NOMO-1 (cell line): ENCODE data around the gene CCDC177.
"Not testable (repeated sequence)": the region's sequence is repeated elsewhere in the genome, so short reads cannot be mapped to it uniquely, and the experiment has no call there.

ENCODE experiments used
- DNase-seq, 2 experiments: peaks; one replicate each; lab custom pipeline; 2025; ENCODE audit not compliant: unreplicated experiment in 2 of 2; lab: John Stamatoyannopoulos, UW

Gene CCDC177

DNA sequence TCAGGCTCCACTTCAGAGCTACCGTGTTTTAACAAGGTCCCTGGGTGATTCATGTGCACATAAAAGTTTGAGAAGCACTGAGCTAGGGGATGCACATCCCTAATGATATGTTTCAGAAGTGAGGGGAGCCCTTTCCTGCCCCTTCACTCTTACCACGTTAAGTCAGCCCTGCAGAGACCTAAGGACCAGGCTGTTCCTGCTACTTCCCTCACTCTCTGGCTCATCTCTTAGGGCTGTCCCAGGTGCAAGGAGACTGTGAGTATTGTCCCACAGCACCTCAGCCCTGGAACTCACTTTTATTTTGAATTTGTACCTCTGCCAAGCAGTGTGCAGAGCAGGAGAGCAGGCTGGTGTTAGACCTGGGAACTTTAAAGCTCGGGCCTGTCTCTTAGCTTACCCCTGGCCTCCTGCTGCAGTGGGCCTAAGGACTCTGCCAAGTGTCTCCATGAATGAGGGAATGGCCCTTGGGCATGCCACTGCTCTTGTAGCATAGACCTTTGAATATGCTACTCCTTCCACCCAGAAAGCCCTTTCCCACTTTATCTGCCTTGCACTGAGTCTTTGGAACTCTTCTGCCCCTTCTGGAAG is 25.7 kb upstream of the CCDC177 start:
- no peak for DNase-seq

DNA sequence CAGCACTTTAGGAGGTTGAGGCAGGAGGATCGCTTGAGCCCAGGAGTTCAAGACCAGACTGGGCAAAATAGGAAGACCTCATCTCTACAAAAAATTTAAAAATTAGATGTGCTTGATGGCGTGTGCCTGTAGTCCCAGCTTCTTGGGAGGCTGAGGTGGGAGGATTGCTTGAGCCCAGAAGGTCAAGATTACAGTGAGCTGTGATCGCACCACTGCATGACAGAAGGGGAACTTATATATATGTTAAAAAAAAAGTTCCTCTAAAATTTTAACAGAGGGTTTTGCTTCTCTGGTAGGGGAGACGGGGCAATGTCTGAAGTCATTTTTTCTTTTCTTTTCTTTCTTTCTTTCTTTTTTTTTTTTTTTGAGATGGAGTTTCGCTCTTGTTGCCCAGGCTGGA is 24.8 kb upstream of the CCDC177 start:
- not testable (repeated sequence) for DNase-seq

DNA sequence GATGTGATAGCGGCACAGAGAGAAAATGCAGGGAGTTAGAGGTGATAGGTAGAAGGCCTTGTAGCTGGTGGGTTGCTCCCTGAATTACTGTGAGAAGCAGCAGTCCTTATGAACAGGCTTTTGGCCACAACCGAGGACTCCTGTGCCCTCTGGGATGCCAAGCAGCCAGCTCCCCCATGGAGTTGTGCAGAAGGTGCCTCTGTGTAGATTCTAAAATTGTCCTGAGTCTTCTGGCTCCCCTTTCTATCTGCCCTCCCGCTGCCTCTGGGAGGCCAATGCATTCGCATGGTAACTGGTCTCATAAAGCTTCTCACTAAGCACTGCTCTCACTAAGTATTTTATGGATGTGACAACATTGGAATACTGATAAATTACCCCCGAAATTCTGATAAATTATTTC is 20.7 kb upstream of the CCDC177 start:
- no peak for DNase-seq

DNA sequence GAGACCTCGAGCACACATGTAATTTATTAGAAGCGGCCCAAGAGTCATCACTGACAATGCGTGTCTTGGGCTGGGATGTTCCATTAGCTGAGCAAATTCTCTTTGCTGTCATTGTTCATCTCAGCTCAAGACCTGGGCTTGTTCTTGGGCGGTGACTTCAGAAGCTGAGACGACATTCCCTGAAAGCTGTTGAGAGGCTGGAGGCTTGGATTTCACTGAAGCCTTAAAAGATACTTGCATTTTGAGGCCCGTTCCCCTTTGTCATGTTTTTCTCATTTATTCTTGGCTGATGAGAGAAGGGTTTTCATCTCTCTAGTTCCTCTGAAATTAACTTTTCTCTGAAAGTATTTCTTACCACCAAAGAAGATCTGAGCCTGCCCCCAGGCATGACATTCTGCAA is 20.2 kb upstream of the CCDC177 start:
- DNase-seq: no peak

DNA sequence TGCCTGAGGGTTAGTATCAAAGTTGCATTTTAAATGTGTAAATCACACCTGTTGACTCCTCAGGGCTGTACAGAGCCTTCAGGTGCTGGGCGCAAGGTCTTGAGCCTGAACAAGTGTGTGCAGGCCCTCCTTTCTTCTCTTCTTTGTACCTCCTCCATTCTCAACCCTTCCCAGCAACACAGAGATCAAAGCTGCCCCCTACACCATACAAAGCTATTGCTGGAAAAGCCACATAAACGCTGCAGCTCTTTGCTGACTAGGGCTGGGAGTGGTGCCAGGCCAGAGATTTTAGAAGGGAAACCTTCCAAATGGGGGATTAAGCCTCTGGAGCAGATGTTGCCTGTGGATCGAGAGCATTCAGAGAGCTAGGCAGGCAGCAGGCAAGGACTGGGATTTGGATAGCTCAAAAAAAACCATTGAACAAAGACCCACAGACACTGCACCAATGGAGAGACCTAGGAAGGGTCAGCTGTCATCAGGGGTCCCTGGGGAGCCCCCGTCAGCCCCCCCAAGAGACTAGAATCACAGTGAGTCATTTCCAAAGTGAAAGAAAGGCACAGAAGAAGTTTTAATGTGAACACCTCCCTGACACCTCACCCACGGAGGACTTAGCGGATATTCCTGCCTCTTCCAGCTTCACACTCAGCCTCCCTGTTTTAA is 18.5 kb upstream of the CCDC177 start:
- no peak for DNase-seq

DNA sequence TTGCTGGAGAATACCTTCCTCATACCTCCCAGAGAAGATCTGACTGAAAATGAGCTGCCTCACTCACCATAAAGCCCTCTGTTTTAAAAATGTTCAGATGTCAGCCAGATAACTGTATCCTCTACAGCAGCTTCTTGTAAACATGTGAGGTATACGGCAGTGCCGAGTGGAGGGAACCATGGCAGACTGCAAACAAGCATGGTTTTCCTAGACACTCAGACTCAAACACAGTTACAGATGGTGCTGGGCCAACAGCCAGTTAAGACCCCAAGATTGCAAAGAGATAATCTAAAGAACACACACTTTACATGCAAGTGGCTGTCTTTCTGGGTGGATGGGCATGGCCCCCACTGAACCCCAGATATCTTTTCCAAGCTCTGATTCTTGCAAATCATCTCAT is 16.6 kb upstream of the CCDC177 start:
- no peak for DNase-seq

DNA sequence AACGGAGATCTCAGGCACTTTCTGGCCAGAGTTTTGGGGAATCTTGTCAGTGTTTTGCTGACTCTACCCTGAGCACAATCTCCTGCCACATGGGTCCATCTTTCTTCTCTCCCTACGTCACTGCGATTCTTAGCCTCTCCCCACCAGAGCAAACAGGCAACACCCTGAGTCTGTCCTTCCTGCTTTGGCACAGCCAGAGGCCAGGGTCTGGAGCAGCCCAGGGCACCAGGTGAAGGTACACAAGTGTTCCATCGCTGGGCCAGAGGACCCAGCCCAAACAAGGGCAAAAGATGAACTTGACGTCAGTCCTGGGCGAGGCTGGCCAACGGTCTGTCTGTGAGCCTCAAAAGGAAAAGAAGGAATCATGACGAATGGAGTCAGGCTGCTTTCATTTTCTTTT is 12.7 kb upstream of the CCDC177 start:
- DNase-seq: no peak

DNA sequence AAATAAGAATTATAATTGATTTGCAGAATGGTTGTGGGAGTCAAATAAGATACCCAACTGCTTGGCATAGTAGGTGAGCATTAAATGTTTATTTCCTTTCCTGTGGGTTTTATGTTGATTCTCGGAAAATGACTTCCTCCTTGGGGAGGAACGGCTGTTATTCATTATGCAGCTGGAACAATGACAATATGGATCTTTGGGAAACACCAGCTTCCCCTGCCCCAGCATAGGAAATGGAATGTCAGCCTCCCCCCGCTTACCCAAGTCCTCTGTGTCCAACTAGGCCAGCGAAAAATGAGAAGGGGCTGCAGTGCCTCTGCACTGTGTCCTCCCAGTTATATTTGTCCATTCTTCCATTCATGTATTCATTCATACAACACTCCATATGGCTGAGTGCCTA is 11.7 kb upstream of the CCDC177 start:
- DNase-seq: no peak

DNA sequence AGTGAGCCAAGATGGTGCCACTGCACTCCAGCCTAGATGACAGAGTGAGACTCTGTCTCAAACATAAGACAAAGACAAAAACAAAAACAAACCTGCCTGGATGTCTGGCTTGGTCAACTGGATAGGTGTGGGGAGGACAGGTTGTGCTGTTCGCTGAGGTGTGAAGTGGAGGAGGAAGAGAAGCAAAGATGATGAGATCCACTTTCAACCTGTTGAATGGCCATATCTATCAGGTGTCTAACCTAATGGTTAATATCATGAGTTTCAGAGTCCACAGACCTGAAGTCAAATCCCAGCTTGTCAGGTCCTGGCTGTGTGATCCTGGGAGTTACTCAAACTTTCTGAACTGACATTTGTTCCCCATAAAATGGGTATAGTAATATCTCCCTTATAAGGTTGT is 9.7 kb upstream of the CCDC177 start:
- DNase-seq: no peak

DNA sequence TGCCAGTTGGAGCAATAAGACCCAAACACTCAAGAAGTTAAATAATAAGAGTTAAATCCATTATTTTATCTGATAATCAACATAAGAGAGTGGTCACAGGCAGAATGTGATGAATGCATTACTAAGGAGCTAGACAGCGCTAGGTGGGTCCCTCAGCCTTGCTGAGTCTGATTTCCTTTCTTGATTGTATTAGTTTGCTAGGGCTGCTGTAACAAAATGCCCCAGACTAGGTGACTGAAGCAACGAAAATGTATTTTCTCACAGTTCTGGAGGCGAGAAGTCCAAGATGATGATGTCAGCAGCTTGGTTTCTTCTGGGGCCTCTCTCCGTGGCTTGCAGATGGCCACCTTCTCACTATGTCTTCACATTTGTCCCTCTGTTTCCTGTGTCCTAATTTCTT is 8.2 kb upstream of the CCDC177 start:
- no peak for DNase-seq

DNA sequence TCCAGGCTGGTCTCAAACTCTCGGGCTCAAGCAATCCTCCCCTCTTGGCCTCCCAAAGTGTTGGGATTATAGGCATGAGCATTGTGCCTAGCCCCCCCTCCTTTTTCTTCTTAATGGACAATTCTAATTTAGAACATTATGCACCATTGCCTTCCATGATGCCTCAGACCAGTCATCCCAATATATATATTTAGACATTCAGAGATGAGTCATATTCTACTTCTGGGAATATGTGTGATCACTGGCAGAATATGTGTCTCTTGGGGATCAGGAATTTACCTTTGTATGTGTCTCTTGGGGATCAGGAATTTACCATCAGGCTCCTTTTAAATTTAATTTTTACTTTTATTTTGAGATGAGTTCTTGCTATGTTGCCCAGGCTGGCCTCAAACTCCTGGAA is 7.5 kb upstream of the CCDC177 start:
- no peak for DNase-seq

DNA sequence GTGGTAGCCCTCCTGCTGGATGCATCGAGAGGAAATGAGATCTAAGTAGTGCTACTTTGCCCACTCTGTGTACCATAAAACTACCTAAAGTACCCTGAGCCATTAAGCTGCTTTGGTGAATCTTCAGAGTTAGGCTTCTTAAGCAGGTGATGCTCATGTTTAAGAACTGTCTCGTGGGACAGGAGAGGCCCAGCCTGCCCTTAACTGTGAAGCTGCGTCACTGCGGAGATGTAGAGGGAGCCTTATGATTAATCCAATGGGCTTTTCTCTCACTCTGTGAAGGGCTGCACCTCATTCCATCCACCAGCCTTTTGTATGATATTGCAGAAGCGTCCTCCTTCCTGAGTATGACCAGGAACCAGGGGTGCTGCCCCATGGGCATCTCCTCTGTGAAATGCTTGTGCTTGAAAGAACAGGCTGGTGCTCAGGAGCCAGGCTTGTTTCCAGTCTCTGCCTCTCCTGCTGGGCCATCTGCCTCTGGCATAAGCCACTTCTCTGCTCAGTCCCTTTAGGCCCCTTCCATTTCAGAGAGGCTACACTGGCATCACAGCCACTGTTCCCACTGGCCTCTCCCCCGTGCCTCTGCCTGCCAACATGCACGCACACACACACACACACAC is 6.8 kb upstream of the CCDC177 start:
- no peak for DNase-seq

DNA sequence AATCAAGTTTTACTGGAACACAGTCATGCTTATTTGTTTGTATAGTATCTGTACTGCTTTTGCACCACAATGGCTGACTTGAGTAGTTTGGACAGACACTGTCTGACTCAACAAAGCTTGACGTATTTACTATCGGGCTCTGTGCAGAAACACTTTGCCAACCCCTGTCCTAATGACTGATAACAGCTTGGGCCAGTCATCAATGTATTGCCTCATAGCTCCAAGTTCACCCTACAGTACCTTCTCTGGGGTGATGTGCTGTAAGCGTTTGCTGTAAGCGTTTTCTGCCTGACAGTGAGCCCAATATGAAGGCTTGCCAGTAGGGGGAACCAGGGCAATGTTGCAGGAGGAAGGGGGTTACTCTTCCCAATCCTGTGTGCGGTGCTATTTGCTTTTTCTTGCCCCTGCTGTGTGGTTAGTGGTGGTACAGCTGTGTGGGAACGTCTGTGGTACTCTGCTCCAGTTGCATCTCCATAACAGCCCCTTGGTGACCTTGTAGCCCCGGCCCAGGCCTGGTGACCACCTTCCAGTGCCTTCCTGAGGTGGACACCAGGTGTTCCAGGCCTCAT is 5.4 kb upstream of the CCDC177 start:
- peak; percentile 35 to 46 for DNase-seq

DNA sequence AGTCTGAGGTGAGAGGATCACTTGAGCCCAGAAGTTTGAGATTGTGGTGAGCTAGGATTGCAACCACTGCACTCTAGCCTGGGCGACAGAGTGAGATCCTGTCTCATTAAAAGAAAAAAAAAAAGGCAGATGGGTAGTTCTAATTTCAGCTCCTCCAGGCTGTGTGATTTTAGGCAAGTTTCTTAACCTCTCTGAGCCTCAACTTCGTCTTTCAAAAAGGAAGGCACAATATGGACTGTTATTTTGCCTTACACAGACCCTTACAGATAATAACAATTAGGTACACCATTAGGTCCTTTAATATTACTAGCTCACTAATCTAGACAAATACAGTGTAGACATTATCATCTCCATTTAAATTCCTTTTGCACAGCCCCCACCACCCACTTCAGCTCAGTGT is 4.8 kb upstream of the CCDC177 start:
- no peak for DNase-seq

DNA sequence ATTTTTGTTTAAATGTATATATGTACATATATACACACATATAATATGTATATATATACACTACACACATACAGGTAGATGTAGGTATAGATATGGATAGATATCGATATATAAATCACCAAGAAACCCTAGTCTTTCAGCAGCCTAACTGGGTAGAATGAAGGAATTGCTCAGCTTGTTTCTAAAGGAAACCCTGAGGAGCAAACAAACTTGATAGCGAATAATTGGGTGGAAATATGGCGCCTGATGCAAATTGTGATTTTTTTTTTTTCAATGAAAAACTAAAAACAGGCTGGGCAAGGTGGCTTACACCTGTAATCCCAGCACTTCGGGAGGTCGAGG is 254 bp upstream of the CCDC177 start:
- no peak for DNase-seq

DNA sequence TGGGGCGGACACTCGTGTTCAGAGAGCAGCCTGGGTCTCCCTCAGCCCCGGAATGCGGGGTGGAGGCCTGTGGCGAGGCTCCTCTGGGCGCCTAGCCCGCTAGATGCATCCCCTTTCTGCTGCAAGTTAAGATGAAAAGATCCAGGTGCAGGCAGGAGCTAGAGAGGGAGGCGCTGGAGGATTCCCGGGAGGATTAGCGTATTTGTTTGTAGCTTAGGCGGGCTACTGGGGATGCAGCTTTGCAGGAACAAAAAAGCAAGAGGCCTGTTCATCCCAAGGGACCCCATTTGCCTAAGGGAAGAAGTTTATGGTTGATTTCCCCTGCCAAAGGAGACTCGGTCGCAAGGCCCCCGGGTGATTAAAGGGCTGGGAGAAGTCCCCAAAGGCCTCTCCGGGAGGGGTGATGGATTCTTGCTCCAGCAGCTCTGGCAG is 824 bp downstream of the CCDC177 start:
- DNase-seq: no peak

DNA sequence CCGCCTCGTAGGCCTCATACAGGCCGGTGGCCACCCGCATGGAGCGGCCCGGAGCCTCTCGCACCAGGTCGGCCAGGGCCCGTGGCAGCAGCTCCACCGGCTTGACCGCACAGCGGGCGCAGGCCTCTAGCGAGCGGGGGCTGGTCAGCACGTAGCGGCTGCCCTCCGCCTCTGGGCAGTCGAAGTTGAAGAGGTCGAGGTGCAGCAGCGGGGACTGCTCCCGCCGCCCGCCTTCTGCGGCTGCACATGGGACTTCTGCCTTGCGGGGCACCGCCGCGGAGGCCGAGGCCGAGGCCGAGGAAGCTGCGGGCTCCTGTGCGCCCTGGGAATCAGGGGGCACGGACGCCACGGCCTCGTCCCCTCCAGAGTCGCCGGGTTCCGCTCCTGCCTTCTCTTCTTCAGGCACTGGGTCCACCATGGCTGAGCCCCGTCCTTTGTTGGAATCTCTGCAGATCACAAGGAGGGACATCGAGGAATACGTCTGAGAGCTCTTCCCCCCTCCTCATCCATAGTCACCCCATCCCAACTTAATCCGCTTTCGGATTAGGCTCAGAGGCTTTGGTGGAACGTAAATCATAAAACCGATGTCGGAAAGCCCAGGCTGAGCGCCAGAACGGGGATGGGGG is 1.4 kb downstream of the CCDC177 start:
- no peak for DNase-seq

DNA sequence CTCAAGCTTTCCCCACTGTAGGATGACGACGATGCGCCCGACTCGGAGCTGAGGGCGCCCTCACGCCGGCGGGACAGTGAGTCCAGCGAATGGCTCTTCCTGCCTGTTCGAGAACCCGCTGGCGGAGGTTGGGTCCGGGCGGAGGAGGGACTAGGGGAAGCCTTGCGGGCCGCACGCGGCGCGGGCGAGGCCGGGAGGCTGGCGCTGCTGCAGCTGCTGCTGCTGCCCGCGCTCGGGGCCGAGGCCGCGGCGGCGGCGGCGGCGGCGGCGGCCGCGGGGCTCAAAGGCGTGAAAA is 1.9 kb downstream of the CCDC177 start:
- no peak for DNase-seq

DNA sequence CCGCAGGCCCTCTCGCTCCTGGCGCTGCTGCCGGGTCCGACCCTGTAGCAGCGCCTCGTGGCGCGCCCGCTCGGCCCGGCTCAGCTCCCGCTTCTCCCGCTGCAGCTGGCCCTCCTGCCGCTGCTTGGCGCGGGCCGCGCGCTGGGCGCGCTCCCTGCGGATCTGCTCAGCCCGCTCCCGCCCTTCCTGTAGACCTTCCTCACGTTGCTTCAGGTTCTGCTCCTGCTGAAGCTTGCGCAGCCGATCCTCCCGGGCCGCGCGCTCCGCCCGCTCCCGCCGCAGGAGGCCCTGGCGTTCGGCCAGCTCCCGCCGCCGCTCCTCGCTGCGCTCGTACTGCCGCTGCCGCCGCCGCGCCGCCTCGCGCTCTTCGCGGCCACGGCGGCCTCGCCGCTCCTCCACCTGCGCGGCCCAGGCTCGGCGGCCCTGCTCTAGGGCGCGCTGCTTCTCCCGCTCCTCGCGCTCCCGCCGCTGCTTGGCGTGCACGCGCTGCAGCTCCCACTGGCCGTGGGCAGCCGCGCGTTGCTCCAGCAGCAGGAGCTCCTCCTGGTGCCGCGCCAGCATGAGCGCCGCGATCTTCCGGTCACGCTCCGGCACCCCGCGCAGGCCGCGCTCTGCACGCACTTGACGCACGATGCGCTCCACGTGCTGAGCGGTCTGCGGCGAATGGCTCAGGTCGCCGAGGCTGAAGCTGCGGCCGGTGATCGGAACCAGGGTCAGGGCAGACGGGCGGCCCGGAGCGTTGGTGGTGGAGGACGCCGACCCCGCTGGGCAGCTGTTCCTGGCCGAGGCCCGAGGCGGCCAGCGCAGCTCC is 2.4 kb downstream of the CCDC177 start:
- DNase-seq: no peak

DNA sequence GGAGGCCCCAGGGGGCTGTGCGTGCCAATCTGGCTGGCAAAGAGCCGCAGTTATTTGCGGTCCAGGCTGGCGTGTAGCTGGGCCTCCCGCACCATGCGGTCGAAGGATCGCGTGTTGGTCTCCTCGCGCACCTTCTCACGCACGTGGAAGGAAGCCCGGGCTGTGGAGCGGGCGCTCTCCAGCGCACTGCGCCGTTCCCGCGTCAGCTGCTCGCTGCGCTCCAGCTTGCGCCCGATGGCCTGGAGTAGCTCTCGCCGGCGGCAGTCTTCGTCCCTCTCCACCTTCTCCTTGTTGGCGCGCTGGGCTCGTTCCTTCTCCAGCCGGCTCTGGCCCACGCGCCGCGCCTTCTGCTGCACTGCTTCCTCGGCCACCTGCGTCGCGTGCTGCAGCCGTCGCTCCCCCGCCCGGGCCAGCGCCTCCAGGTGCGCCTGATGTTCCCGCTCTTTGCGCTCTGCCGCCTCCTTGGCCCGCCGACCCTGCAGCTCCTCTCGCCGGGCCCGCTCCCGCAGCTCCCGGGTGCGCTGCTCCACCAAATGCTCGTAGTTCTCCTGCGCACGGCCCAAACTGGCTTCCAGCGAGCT is 3.1 kb downstream of the CCDC177 start:
- DNase-seq: no peak

DNA sequence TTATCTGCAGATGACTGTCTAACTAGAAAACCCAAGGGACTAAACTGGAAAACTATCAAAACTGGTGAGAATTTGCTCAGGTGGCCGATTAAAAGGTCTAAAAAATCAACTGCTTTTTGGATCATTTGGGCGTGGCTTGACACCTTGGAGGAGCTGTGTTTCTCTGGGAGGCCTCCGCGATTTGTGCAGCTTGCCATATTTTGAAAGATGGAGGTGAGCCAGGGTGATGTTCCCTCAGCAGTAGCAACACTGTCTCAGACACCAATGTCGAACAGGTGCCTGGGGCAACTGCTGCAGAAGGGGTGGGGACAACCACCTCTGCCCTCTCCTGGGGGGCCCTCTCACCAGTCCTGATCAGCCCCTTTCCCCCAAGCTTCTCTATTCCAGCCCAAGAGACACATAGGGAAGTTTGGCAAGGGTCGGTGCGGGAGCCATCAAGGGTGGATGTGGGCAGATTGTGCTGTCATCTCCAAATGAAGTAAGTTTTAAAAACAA is 3.8 kb downstream of the CCDC177 start:
- no peak for DNase-seq
